ENCODE results near the gene TCTN1.

The TCTN1 gene

GRCh38 chr12:110669193-110669502, 55.2 kb downstream of the TCTN1 start:
- intact Hi-C loops (cut with DNase I): no loop called here
- DNase-seq: peak in 1 of 10 donors; percentile 52

DNA sequence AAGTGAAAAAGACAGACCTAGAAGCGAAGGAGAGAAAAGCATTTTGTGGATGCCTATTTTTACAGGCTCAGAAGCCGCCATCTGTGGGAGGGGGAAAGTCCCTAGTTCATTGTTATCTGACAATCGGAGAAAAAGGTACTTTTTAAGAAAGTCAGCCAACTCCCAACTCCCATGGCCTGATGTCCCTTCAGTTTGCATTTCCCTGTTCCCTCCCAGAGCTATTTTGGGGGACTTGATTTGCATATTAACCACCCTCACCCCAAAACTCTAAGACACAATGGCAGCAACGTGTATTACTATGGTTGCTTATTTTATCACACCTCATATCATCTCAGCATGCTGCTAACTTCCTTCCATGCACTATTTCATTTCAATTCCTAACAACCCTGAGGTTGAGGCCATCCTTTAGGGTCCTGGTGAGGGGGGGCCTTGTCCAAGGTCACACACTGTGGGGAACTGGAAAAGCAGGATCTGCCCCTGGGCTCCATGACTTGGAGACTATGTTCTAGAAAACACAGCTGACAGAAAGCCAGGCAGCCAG, 56.3 kb downstream of the TCTN1 start:
- peak in 1 of 10 donors; percentile 23 for DNase-seq
- intact Hi-C loops (cut with DNase I): no loop called here

GRCh38 chr12:110676171-110676570, 62.2 kb downstream of the TCTN1 start:
- intact Hi-C loops (cut with DNase I): no loop called here

DNA sequence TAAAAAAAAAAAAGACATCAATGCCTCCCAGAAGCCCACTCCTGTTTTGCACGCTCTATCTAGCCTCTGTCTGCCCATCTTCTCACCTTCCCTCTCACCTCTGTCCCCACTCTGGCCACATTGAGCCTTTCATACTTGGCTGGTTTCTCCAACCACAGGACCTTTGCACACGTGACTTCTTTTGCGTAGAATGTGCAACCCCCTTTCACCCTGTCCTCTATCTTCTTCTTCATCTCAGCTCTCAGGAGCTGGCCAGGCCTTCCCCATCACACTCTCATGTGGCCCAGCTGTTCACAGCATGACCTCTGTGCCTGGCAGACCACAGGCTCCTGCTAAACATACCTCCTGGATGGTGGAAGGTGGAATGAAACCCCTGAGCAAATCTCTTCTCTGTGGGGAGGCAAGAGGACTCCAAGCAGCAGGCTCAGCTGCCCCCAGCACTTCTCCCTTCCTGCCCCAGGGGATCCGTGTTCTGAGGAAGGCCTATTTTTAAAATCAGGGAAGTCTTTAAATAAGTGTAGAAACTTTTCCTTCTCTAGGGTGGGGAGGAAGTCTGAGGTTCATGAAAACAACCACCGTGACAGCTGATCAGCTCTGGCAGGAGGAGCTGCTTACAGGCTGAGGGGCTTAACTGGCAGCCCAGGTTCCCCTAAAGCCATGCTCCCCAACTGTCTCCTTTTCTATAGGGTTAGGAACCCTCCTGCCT, 63.4 kb downstream of the TCTN1 start:
- peak in 1 of 10 donors; percentile 62 for DNase-seq
- intact Hi-C loops (cut with DNase I): no loop called here

More at GRCh38 chr12:110676171-110676570, 62.2 kb downstream of the TCTN1 start:
- DNase-seq: peak in 1 of 10 donors; percentile 79

GRCh38 chr12:110677982-110678381, 64.1 kb downstream of the TCTN1 start:
- DNase-seq: peak in 2 of 10 donors; percentile 20 to 21
- intact Hi-C loops (cut with DNase I): no loop called here

GRCh38 chr12:110679201-110679600, 65.3 kb downstream of the TCTN1 start:
- intact Hi-C loops (cut with DNase I): no loop called here
- DNase-seq: peak in 1 of 10 donors; percentile 58

- DNase-seq: peak in 1 of 10 donors; percentile 50
Observed at GRCh38 chr12:110680032-110680431, 66.1 kb downstream of the TCTN1 start.

DNA sequence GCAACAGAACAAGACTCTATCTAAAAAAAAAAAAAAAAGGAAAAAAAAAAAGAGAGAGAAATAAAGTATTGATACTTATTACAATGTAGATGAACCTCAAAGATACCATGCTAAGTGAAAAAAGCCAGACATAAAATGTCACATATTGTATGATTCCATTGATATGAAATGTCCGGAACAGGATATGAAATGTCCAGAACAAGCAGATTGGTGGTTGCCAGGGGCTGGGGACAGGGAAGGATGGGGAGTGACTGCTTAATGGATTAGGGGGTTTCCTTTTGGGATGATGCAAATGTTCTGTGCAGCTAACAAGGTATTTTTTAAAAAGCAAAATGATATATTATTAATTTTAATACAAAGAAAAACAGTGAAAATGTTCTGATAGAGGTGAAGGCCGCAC, 70.0 kb downstream of the TCTN1 start:
- intact Hi-C loops (cut with DNase I): no loop called here
- DNase-seq: no peak

More at GRCh38 chr12:110680032-110680431, 66.1 kb downstream of the TCTN1 start:
- intact Hi-C loops (cut with DNase I): no loop called here

DNA sequence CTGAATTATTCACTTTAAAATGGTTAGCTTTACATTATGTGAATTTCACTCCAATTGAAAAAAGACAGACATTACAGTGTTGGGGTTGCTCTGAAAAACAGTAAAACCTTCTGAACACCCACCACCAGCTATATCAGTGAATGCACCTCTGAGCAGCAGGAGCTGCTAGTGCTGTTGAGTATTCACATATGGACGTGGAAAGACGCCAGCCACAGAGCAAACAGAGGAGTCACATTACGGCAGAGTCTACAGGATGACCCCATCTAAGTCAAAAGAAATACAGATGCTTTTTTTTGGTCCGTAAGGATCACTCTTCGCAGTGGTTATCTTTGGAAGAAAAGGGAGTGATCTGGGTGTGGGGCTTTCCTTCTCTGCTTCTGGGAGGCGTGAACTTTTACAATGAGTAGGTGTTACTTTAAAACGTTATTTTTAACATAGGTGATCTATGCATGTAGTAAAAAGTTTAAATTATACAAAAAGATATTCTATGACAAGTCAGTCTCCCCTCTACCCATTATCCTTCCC, 70.4 kb downstream of the TCTN1 start:
- no peak for DNase-seq

DNA sequence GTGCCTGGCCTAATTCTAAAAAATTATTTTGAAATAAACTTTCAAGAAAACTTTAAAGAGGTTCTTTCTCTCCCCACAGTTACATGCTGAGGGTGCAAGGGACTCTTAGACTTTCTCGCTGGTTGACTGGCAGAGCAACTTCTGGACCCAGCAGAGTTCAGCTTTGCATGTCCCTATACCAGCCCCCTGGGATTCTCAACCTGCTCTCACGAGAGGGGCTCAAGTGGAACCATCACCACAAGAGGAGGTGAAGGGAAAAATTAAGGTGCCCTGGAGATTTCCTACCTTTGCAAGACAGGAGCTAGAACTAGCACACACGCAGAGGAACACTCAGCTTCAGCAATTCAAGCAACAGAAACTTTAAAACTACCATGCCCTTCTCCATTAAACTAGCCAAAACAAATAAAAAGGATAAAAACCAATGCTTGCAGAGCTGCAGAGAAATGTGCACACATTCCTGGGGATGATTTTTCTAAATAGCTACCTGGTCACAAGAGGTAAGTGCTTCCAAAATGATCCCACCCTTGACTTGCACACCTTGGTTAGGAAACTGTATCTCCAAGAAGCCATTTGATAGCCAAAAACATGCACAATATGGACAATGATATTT, 72.5 kb downstream of the TCTN1 start:
- no peak for DNase-seq
- intact Hi-C loops (cut with DNase I): no loop called here

More for the DNA sequence above, 70.4 kb downstream of the TCTN1 start:
- intact Hi-C loops (cut with DNase I): no loop called here

DNA sequence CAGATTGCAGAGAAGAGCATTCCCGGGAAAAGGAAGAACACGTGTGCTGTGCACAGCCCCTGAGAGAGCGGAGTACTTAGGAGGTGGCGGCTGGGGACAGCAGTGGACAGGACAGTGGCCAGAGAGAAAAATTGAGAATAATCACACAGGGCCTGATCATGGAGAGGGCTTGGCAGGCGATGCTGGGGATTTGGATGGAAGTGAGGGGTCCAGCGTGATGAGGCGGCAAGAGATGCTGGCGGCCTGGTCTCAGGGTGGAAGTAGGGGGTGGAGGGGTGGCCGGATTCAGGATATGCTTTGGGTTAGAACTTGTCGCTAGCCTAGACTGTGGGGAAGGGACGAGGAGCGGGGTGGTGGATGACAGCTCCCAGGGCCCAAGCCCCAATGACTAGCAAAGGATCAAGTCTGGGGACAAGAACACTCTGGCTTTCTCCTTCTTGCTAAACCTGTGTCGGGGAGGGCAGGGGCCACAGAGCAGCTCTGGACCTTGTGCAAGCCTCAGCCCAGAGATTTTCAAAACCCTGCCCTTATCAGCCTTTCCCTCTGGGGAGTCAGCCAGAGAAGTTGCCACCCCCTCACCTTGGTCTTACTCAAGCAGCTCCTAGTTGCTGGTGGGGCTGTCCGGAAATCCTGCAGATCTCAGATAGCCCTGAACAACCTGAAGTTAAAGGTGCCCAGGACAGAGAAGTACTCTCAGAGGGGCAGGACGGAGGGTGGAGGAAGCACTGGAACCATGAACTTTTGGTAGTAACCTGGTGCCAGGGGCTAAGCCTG, 73.7 kb downstream of the TCTN1 start:
- intact Hi-C loops (cut with DNase I): no loop called here

GRCh38 chr12:110688446-110689280, 74.7 kb downstream of the TCTN1 start, which contains the start of gene HVCN1:
Gene HVCN1, minus strand, starts transcription at chr12:110689115. Its CDS starts 5,870 bp downstream, at chr12:110683245.
- DNase-seq: peak in 2 of 10 donors; percentile 37 to 79
- intact Hi-C loops (cut with DNase I): no loop called here

More for the DNA sequence above, 73.7 kb downstream of the TCTN1 start:
- DNase-seq: peak in 1 of 10 donors; percentile 38

DNA sequence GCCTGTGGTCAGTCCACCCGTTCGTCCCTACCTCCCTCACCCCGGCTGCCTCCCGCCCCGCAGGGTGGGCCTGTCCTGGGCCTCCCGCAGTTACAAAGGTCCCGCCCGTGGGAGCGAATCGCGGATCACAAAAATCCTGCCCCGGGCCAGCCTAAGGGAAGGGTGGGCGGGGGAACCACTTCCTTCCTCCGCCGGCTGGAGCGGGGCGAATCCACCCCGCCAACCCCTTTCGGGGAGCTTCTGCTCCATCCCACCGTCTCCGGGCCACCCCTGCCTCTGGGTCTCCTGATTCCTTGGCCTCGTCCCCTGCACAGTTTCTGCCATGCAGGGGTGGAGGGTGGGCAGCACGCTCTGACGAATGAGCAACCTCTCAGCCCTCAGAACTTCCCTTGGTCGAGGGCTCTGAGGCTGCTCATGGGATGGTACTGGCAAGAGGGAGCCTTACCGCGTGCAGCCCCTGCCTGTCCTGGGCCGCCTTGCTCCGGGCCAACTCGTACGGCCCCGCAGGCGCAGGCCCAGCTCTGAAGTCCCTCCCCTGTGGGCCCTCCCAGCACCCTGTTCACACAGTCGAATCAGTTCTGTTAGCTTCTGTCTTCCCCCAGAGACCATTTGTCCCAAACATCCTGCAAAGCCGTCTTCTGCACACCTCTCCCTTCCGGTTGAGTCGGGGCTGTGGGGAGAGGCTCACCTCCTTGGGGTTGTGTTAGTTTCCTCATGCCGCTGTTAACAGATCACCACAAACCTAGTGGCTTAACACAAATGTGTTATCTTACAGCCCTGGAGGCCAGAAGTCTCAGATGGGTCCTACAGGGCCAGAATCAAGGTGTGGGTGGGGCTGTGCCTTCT, 75.6 kb downstream of the TCTN1 start:
- intact Hi-C loops (cut with DNase I): no loop called here
- DNase-seq: peak in 2 of 10 donors; percentile 20 to 78

- no peak for DNase-seq
- intact Hi-C loops (cut with DNase I): no loop called here
Observed at GRCh38 chr12:110690127-110690430, 76.2 kb downstream of the TCTN1 start.

- intact Hi-C loops (cut with DNase I): no loop called here
- peak in 1 of 10 donors; percentile 80 for DNase-seq
Observed at GRCh38 chr12:110693731-110694130, 79.8 kb downstream of the TCTN1 start.

DNA sequence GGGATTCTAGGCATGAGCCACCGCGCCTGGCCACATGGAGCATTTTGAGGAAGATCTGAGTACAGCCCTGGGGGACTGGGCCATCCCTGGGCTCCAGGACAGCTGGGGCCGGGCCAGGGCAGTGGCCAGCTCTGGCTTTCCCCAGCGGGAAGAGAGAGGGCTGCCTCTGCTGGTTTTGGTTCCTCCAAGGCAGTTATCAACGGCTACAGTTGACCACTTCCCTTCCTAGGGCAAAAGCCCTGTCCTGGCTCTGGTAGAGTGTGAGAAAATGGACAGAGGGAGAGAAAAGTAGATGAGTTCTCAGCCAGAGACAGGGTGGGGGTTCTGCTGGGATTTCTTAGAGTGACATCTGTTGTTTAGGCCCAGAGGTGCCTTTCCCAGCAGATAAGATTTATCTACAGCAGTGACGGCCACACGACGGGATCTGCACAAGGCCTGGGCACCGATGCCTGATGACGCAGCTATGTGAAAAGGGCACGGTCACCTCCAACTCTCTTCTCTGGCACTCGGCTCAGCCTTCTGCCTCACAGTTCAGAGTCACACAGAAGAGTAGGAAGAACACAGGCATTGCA, 80.5 kb downstream of the TCTN1 start:
- peak in 5 of 10 donors; percentile 15 to 84 (median 28) for DNase-seq
- intact Hi-C loops (cut with DNase I): no loop called here

DNA sequence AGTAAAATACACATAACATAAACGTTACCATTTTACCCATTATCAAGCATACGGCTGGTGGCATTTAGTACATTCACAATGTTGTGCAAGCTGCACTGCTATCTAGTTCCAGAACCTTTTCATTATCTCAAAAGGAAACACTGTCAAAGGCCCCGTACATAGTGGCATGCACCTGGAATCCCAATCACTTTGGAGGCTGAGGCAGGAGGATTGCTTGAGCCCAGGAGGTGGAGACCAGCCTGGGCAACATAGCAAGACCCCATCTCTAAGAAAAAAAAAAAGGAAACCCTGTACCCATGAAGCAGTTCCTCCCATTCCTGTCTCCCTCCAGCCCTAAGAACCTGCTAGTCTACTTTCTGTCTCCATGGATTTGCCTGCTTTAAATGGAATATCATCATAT, 82.4 kb downstream of the TCTN1 start:
- no peak for DNase-seq
- intact Hi-C loops (cut with DNase I): no loop called here

DNA sequence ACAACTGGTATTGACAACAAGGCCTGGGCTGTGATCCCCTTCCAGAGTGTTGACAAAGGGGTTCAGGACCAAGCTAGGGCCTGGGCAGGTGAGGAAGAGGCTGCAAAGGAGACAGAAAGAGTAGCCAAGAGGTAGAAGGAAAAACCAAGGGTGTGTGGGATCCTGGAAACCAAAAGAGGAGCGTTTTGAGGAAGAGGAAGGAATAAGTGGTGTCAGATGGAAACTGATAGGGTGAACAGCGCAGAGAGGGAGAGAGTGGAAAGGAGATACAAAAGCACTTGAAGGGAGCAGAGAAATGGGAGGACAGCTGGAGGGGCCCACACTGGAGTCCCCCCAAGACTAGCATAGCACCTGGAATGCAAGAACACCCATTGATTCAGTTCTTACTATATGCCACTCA, 83.3 kb downstream of the TCTN1 start:
- DNase-seq: no peak

More for the DNA sequence above, 83.3 kb downstream of the TCTN1 start:
- intact Hi-C loops (cut with DNase I): no loop called here

Data from posterior cingulate gyrus (tissue), 11 donors.